HepG2 (cell line): ENCODE data around the gene MSL2. TPM values are rescaled to one million over a fixed set of nuclear protein-coding genes. Genes with fewer than 3 reads are reported as not detected.
"Not testable (repeated sequence)": the region's sequence is repeated elsewhere in the genome, so short reads cannot be mapped to it uniquely, and the experiment has no call there.

ENCODE experiments used
- ATAC-seq: fragments of 200-7000 bp; cut with Tn5 transposase; 3 replicates; pipeline ENCODE4 v1.9.1; 2020; ENCODE audit warnings: mild to moderate bottlenecking, moderate library complexity
- BruUV-seq: library from RNA; stranded (reverse); fragments of 400-500 nt; replicated peaks from 2 replicates; lab custom pipeline; 2021; lab: Mats Ljungman, UMichigan
- CTCF ChIA-PET: fragments of 300-600 bp; formaldehyde crosslinking; extraction: SDS; loops from one replicate; lab custom pipeline; 2021; ENCODE audit warnings: low total read pairs, inconsistent platforms, low intra/inter-chr PET ratio; lab: Yijun Ruan, JAX
- POLR2A ChIA-PET: fragments of 350-600 bp; sonication (Branson Sonifier 250); formaldehyde crosslinking; loops from one replicate; lab custom pipeline; 2020; ENCODE audit warnings: antibody characterized with exemption, inconsistent platforms; lab: Yijun Ruan, JAX
- DNase-seq: peaks from one replicate; pipeline ENCODE4 v3.0.0-alpha.2; 2015; ENCODE audit warnings: low spot score
- FAIRE-seq: peaks from 3 replicates; lab custom pipeline; 2011; peaks lifted over from hg19 to GRCh38; lab: Jason Lieb, UNC
- H2AFZ ChIP-seq: one replicate; pipeline ENCODE4 v1.6.1; 2011; ENCODE audit warnings: low read length, inconsistent platforms
- H3K27ac ChIP-seq: fragments of 300-600 bp; 3 replicates; pipeline ENCODE4 v1.8.0; 2011; ENCODE audit warnings: mixed run types, mild to moderate bottlenecking, mixed read lengths, low read length, inconsistent platforms; ENCODE audit not compliant: insufficient read depth; ENCODE audit errors: extremely low read length
- H3K27me3 ChIP-seq, 2 experiments: fragments of 200-600 bp in 1 of 2; 2 replicates in 1 of 2; 3 replicates in 1 of 2; pipeline versions ENCODE4 v1.6.0 to v1.8.0; 2011; ENCODE audit warnings: low read length in 2 of 2, mild to moderate bottlenecking in 2 of 2, moderate library complexity in 2 of 2, inconsistent platforms in 1 of 2; ENCODE audit not compliant: insufficient read depth in 2 of 2, control insufficient read depth in 1 of 2
- H3K36me3 ChIP-seq, 2 experiments: fragments of 200-600 bp in 1 of 2; replicated peaks in 1 of 2; 2 replicates in 1 of 2; 3 replicates in 1 of 2; pipeline versions ENCODE4 v1.5.1 to v1.8.0; 2011; ENCODE audit warnings: low read length in 2 of 2, inconsistent platforms in 1 of 2; ENCODE audit not compliant: insufficient read depth in 2 of 2, control insufficient read depth in 1 of 2
- H3K4me1 ChIP-seq: 2 replicates; pipeline ENCODE4 v1.5.1; 2012; ENCODE audit warnings: low read length, inconsistent platforms; ENCODE audit not compliant: insufficient read depth
- H3K4me2 ChIP-seq: 2 replicates; pipeline ENCODE4 v1.6.0; 2011; ENCODE audit warnings: low read depth, low read length, inconsistent platforms
- H3K4me3 ChIP-seq, 3 experiments: fragments of 200-600 bp in 1 of 3; sonication (generic), shearing (Covaris generic) in 1 of 3; replicated peaks in 1 of 3; 2 replicates each; pipeline ENCODE4 v1.5.1; 2011 to 2016; ENCODE audit warnings: low read length in 3 of 3, inconsistent platforms in 2 of 3, low read depth in 2 of 3, mild to moderate bottlenecking in 2 of 3, control low read depth in 1 of 3, mixed read lengths in 1 of 3; ENCODE audit not compliant: insufficient read depth in 1 of 3
- H3K79me2 ChIP-seq: one replicate; pipeline ENCODE4 v1.6.1; 2011; ENCODE audit warnings: low read length, inconsistent platforms; ENCODE audit not compliant: insufficient read depth
- H3K9ac ChIP-seq: 2 replicates; pipeline ENCODE4 v1.6.0; 2011; ENCODE audit warnings: mild to moderate bottlenecking, low read depth, low read length, inconsistent platforms; ENCODE audit not compliant: insufficient read depth
- H3K9me3 ChIP-seq: 2 replicates; pipeline ENCODE4 v1.5.1; 2012; ENCODE audit warnings: mild to moderate bottlenecking, low read length
- H4K20me1 ChIP-seq: 2 replicates; pipeline ENCODE4 v1.6.0; 2011; ENCODE audit warnings: inconsistent platforms, mild to moderate bottlenecking, low read length, moderate library complexity; ENCODE audit not compliant: insufficient read depth
- FOSL1 ChIP-seq: sonication (generic); formaldehyde crosslinking; IDR thresholded peaks from 2 replicates; pipeline ENCODE4 v1.9.0; 2021; ENCODE audit warnings: missing genetic modification reagents, borderline replicate concordance
- FOXA3 ChIP-seq: IDR thresholded peaks from 2 replicates; pipeline ENCODE4 v1.6.1; 2016; ENCODE audit warnings: missing genetic modification reagents, missing compliant biosample characterization
- JUN ChIP-seq: sonication (generic); formaldehyde crosslinking; IDR thresholded peaks from 2 replicates; pipeline ENCODE4 v1.4.0; 2020; ENCODE audit warnings: mild to moderate bottlenecking, missing genetic modification reagents
- JUNB ChIP-seq: sonication (generic); formaldehyde crosslinking; IDR thresholded peaks from 2 replicates; pipeline ENCODE4 v1.8.0; 2022; ENCODE audit warnings: missing genetic modification reagents, mild to moderate bottlenecking, borderline replicate concordance
- JUND ChIP-seq: sonication (generic); formaldehyde crosslinking; IDR thresholded peaks from 2 replicates; pipeline ENCODE4 v1.8.0; 2022; ENCODE audit warnings: mild to moderate bottlenecking, missing genetic modification reagents
- MAFK ChIP-seq, 2 experiments: IDR thresholded peaks in 1 of 2; conservative IDR thresholded peaks in 1 of 2; 2 replicates each; pipeline ENCODE4 v1.6.1; 2011; ENCODE audit warnings: improper control_type of control experiment in 2 of 2, low read length in 2 of 2
- RBAK ChIP-seq: sonication (generic); formaldehyde crosslinking; IDR thresholded peaks from 2 replicates; pipeline ENCODE4 v1.5.1; 2020; ENCODE audit warnings: mild to moderate bottlenecking, missing genetic modification reagents
- SKI ChIP-seq: fragments of 450-650 bp; IDR thresholded peaks from one replicate; pipeline ENCODE4 v1.6.1; 2018; ENCODE audit warnings: mild to moderate bottlenecking; ENCODE audit not compliant: partially characterized antibody
- SRSF9 ChIP-seq: fragments of 200-400 bp; formaldehyde crosslinking; IDR thresholded peaks from 2 replicates; pipeline ENCODE4 v1.6.1; 2018; ENCODE audit warnings: borderline replicate concordance, mild to moderate bottlenecking, low read depth, low read length; ENCODE audit not compliant: insufficient read depth, poor library complexity, severe bottlenecking
- TEAD3 ChIP-seq: optimal IDR thresholded peaks from 2 replicates; pipeline ENCODE3; 2016; ENCODE audit warnings: borderline replicate concordance
- ZKSCAN8 ChIP-seq: IDR thresholded peaks from 2 replicates; pipeline ENCODE4 v1.6.1; 2016; ENCODE audit warnings: borderline replicate concordance, missing genetic modification reagents, missing compliant biosample characterization
- ZNF569 ChIP-seq: sonication (generic); formaldehyde crosslinking; IDR thresholded peaks from 2 replicates; pipeline ENCODE4 v1.5.0; 2020; ENCODE audit warnings: mild to moderate bottlenecking, missing genetic modification reagents, moderate library complexity, borderline replicate concordance
- ZNF839 ChIP-seq: sonication (generic); formaldehyde crosslinking; IDR thresholded peaks from 2 replicates; pipeline ENCODE4 v1.4.0; 2020; ENCODE audit warnings: missing genetic modification reagents, mild to moderate bottlenecking, borderline replicate concordance
- WGBS: methylation state at CpG from one replicate; pipeline ENCODE4 v1.1.6; 2017; ENCODE audit warnings: low lambda C conversion rate; 5-methylcytosine and 5-hydroxymethylcytosine counted together
- in situ Hi-C: cut with HindIII; loops from 2 replicates; pipeline ENCODE4 v1.10.0; 2017; ENCODE audit warnings: low pct_unique_long_range_greater_than_20kb; ENCODE audit not compliant: extremely low pct_ligation_motif_present
- intact Hi-C: fragments of 100-400 bp; cut with micrococcal nuclease; formaldehyde crosslinking; loops from one replicate; pipeline ENCODE4 v1.10.0; 2022; ENCODE audit not compliant: unreplicated experiment
- polyA plus RNA-seq, 8 experiments: library from polyadenylated mRNA; depleted of rRNA in 3 of 8; stranded (reverse) in 7 of 8; unstranded in 1 of 8; fragments of >200 nt; fragmentation: Illumina TruSeq in 4 of 8; extraction: Trizol in 4 of 8; gene quantifications; 2 replicates each; pipeline versions ENCODE4 v1.2.1 to v1.2.3, GENCODE V29; 2011 to 2016; ENCODE audit warnings: low read depth in 4 of 8, missing spikeins in 1 of 8, mixed read lengths in 1 of 8; ENCODE audit not compliant: insufficient read depth in 1 of 8
- total RNA-seq, 5 experiments: library from RNA; depleted of rRNA; stranded (reverse); fragments of >200 nt; fragmentation: Illumina TruSeq; extraction: Trizol; gene quantifications; 2 replicates each; pipeline ENCODE4 v1.2.3, GENCODE V29; 2016; ENCODE audit warnings: low read depth in 1 of 5
- TF ChIP-seq, protein P1 (sequence below): sonication (generic); formaldehyde crosslinking; IDR thresholded peaks from 2 replicates; pipeline ENCODE4 v1.8.1; 2022; ENCODE audit warnings: mild to moderate bottlenecking, missing genetic modification reagents

Gene MSL2
- total and polyA plus RNA-seq, 2 of the 13 experiments (the other 11 are each of a cell fraction or from before 2014, with no cell fraction given) = 6.9 to 11.7 TPM

DNA sequence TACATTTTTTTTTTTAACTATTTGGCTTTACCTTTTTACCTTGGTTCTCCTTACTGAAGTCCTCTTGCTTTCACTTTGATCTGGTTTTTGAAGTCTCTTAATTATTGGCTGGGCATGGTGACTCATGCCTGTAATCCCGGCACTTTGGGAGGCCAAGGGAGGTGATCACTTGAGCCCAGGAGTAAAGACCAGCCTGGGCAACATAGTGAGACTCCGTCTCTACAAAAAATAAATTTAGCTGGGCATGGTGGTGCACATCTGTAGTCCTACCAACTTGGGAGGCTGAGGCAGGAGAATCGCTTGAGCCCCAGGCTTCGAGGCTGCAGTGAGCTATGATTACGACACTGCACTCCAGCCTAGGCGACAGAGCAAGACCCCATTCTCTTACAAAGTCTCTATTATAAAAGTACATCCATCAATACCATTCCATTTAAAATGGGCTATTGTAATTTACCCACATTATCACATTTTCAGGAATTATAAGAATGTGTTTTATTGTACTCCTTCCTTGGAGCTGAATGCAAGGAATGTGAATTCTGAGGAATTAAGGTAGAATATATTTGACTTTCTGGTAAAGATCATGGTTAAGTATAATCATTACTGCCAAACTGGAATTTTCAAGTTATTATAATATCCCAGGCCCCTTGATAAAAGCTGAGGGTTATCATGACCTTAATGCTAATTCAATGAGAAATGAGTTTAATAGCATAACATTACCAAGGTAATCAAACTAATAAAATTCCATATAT is 49.0 kb downstream of the MSL2 start (continued):
- TF ChIP-seq ZNF569 (CRISPR knock-in tag) = no peak
- TF ChIP-seq FOSL1 = 0 out of 2 replicates have a peak, but pooled peaks have one; percentile 23
- no peak for TF ChIP-seq SRSF9
- TF ChIP-seq ZNF839 (CRISPR knock-in tag) = no peak
- TF ChIP-seq, all 625 proteins: peak for 6

DNA sequence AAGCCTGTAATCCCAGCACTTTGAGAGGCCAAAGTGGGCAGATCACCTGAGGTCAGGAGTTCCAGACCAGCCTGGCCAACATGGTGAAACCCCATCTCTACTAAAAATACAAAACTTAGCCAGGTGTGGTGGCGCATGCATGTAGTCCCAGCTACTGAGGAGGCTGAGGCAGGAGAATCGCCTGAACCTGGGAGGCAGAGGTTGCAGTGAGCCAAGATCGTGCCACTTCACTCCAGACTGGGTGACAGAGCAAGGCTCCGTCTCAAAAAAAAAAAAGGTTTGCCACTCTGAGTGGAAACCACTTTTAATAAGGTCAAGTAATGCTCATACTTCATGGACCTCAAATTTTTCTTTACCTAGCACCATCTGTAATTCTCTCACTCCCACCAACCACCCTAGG is 51.7 kb downstream of the MSL2 start:
- Histone ChIP-seq H3K79me2 (peaks cover 12% of the 10 kb centered on the region), H3K4me1 (peaks cover 20% of the 10 kb centered on the region)
- H3K9ac ChIP-seq, H3K9me3 ChIP-seq, POLR2A ChIA-PET, H3K36me3 ChIP-seq, H2AFZ ChIP-seq, ATAC-seq, DNase-seq, intact Hi-C loops, H4K20me1 ChIP-seq, H3K4me2 ChIP-seq, CTCF ChIA-PET, H3K27ac ChIP-seq, BruUV-seq, H3K27me3 ChIP-seq, FAIRE-seq, in situ Hi-C loops, H3K4me3 ChIP-seq: not testable (repeated sequence)
- 100% methylated on average over 4 of the region's 4 CpGs for WGBS

DNA sequence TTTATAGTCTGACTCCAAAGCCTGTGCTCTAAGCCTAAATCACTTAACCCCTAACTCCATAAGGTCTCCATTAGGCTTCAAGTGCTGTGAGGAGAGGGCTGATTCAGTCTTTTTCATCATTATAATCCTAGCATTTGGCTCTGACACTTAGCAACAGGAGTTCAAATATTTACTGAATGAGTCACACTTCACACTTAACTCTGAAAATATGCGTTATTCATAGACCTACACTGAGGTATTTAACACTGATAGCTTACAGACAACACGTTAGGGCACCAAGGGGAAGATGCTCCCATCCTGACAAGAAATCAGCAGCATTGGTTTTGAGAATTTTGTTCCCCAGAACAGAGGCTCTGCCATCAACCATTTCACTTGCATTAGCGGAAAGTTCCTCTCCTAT is 53.5 kb downstream of the MSL2 start:
- Histone ChIP-seq H3K27me3 (no peaks in the 10 kb centered on the region), H3K27ac (no peak overlapping the region), H3K4me3 (no peak overlapping the region), H3K36me3 (no peaks in the 10 kb centered on the region), H3K4me2 (no peak overlapping the region), H4K20me1 (no peaks in the 10 kb centered on the region), H3K79me2 (peaks cover 6% of the 10 kb centered on the region), H3K4me1 (peaks cover 19% of the 10 kb centered on the region), H3K9ac (no peak overlapping the region), H2AFZ (no peak overlapping the region), H3K9me3 (no peaks in the 10 kb centered on the region)
- DNase-seq = peak; percentile 43
- BruUV-seq = no TSS peak
- CTCF ChIA-PET = no interaction called here
- in situ Hi-C loops (no loop called here), intact Hi-C loops (no loop called here)
- POLR2A ChIA-PET = no interaction called here
- peak; percentile 39 for FAIRE-seq
- ATAC-seq = peak; percentile 73
- WGBS = 47% methylated on average over 3 of the region's 3 CpGs
- TF ChIP-seq TEAD3 (CRISPR knock-in tag) (no peak), FOSL1 (peak; percentile 77; the same call in 1 of the 2 replicates), RBAK (no peak), SKI (no peak), MAFK (conservative IDR thresholded peaks at IDR 0.05 in 1 of 2, IDR thresholded peaks at IDR 0.05 in 1 of 2; ENCODE audit: low read length in 2 of 2) (0 out of 4 replicates have a peak, but pooled peaks of 1 of the 2 experiments have one; percentile 1), FOXA3 (peak; percentile 53; the same call in 1 of the 2 replicates), JUNB (CRISPR knock-in tag) (peak; percentile 42; the same call in 1 of the 2 replicates), ZKSCAN8 (CRISPR knock-in tag) (no peak), JUN (CRISPR knock-in tag) (0 out of 2 replicates have a peak, but pooled peaks have one; percentile 40), JUND (CRISPR knock-in tag) (peak; percentile 79)
- TF ChIP-seq, protein P1, sequence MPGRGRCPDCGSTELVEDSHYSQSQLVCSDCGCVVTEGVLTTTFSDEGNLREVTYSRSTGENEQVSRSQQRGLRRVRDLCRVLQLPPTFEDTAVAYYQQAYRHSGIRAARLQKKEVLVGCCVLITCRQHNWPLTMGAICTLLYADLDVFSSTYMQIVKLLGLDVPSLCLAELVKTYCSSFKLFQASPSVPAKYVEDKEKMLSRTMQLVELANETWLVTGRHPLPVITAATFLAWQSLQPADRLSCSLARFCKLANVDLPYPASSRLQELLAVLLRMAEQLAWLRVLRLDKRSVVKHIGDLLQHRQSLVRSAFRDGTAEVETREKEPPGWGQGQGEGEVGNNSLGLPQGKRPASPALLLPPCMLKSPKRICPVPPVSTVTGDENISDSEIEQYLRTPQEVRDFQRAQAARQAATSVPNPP = no peak
